ENCODE measurements around the gene MRPS18A. TPM values are rescaled to one million over a fixed set of nuclear protein-coding genes. Genes with fewer than 3 reads are reported as not detected.

The MRPS18A gene
- total and polyA plus RNA-seq, 9 of the 15 experiments (the other 6 are each of a cell fraction or from before 2014, with no cell fraction given): 87.5 to 243 (median 125) TPM

GRCh38 chr6:43720999-43721398 is 33.4 kb upstream of the MRPS18A start:
- H3K36me3 ChIP-seq (ENCODE audit: control insufficient read depth, insufficient read depth, low read length): no peaks in the 10 kb centered on the region
- intact Hi-C loops (cut with micrococcal nuclease): no loop called here
- TF ChIP-seq ZFP36 (IDR thresholded peaks at IDR 0.05; ENCODE audit: low read depth, low read length, partially characterized antibody) (peak; percentile 94), STAT6 (CRISPR knock-in tag; IDR thresholded peaks at IDR 0.05) (no peak), HNRNPUL1 (IDR thresholded peaks at IDR 0.05; ENCODE audit: low read length) (no peak), CEBPG (CRISPR knock-in tag; IDR thresholded peaks at IDR 0.05) (no peak), CEBPG (tag; conservative IDR thresholded peaks at IDR 0.05 in 1 of 2, IDR thresholded peaks at IDR 0.05 in 1 of 2) (no peak), PHF8 (IDR thresholded peaks at IDR 0.05; ENCODE audit: borderline replicate concordance, low read length) (no peak), HEY1 (CRISPR knock-in tag; IDR thresholded peaks at IDR 0.05; ENCODE audit: borderline replicate concordance) (no peak), CBX8 (IDR thresholded peaks at IDR 0.05; ENCODE audit: borderline replicate concordance, extremely low read depth, low read depth, low read length, poor library complexity, severe bottlenecking) (no peak)
- DNase-seq (ENCODE audit: extremely low read depth in 1 of 4, low spot score in 3 of 4) (no peak), FAIRE-seq (no peak), ATAC-seq (no peak)
- no peak overlapping the region for H3K27ac ChIP-seq (ENCODE audit: extremely low read depth, low read depth, low read length)
- no peak overlapping the region for H3K4me3 ChIP-seq
- POLR2A ChIA-PET: interaction anchor here (0.6 to 1.3 kb wide), 6 partner anchors 8 to 362 kb away, joined by 3 to 4 read pairs (median 3); no protein-coding TSS in a partner anchor
- H2AFZ ChIP-seq (ENCODE audit: low read depth, low read length): no peak overlapping the region
- BruUV-seq (replicated peaks): no TSS peak
- H3K4me2 ChIP-seq (ENCODE audit: insufficient read depth, low read length): no peak overlapping the region
- H3K79me2 ChIP-seq (ENCODE audit: control insufficient read depth, insufficient read depth, low read length): no peaks in the 10 kb centered on the region
- CTCF ChIA-PET (ENCODE audit: low intra/inter-chr PET ratio): no interaction called here
- no peaks in the 10 kb centered on the region for H4K20me1 ChIP-seq (replicated peaks; ENCODE audit: control insufficient read depth, insufficient read depth, low read length)
- H3K9ac ChIP-seq (ENCODE audit: insufficient read depth in 1 of 2, low read depth in 2 of 2, low read length in 2 of 2): no peak overlapping the region
- peaks cover 5% of the 10 kb centered on the region for H3K9me1 ChIP-seq (ENCODE audit: control insufficient read depth, insufficient read depth, low read length)
- 64% methylated on average over 4 of the region's 4 CpGs for WGBS (ENCODE audit: insufficient coverage, low coverage, missing lambda C conversion rate)
- in situ Hi-C loops (cut with MboI): loop anchor here (5.0 kb wide), 1 partner anchor 346 kb away; no protein-coding TSS in a partner anchor
- no peaks in the 10 kb centered on the region; a peak in 1 of 5 replicates for H3K27me3 ChIP-seq (ENCODE audit: control insufficient read depth in 2 of 2, insufficient read depth in 2 of 2, low read length in 2 of 2)
- H3K4me1 ChIP-seq (replicated peaks in 1 of 2; ENCODE audit: control insufficient read depth in 2 of 2, insufficient read depth in 2 of 2, low read length in 2 of 2): peaks cover 36 to 37% of the 10 kb centered on the region in 2 experiments
- no peaks in the 10 kb centered on the region for H3K9me3 ChIP-seq (replicated peaks; ENCODE audit: control insufficient read depth, insufficient read depth, low read depth, low read length)
